GM21526 (cell line): ENCODE results near the gene POPDC2.

Source experiments
- ATAC-seq: cut with Tn5 transposase; IDR thresholded peaks from one replicate; pipeline ENCODE4 v1.9.1; 2021; ENCODE audit warnings: moderate library complexity; ENCODE audit not compliant: unreplicated experiment, low FRiP score

Gene POPDC2

GRCh38 chr3:119642746-119643473, 17.5 kb downstream of the POPDC2 start:
- no peak for ATAC-seq

DNA sequence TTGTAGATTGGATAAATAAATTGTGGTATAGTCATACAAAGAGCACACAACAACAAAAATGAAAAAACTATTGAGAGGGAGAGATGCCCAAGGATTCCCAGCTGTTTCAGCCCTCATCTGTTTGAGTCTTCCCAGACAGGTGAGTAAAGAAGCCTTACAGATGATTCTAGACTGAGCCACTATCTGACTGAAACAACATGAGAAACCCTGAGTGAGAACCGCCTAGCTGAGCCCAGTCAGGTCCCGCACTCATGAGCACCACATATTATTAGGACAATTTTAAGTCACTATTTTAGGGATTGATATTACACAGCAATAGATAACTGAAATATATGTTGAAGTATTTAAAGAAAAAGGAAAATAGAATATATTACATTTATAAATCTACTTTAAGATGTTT, 19.0 kb downstream of the POPDC2 start:
- ATAC-seq, result no peak

- no peak for ATAC-seq
These were observed 20.7 kb downstream of the POPDC2 start for GRCh38 chr3:119639494-119640350.

GRCh38 chr3:119637679-119638477, 22.5 kb downstream of the POPDC2 start:
- peak; percentile 39 for ATAC-seq

DNA sequence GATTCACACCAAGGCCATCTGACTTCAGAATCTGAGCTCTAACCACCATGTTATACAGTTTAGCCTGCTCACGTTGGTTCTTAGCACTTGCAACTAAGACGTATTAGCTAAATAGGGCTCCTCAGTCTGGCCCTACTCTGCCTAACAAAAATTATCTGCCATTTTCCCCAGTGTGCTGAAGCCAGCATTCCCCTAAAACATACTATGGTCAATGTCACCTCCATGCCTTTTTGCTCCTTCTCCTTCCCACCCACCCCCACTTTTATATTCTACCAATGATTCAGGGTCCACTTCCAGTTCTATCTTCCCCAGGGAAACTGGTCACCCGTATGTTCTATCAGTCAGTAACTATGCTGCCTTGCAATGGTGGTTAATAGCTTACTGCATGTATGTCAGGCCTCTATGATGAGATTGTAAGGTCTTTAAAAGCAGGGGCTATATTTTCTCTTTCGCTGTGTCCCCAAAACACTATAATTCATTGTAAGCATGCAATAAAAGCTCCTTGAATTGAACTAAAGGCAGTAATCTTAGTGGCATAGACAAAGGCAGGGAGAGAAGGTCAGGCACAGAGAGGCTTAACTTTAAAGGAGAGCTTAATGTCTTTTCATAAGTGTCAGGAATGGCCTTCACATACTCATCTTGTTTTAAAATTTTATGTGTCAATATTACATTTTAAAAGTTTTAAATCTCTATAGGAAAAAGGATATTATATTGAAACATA, 23.3 kb downstream of the POPDC2 start:
- ATAC-seq, result no peak

- no peak for ATAC-seq
These were observed 24.1 kb downstream of the POPDC2 start for GRCh38 chr3:119636249-119636648.

- ATAC-seq, result no peak
These were observed 24.7 kb downstream of the POPDC2 start for GRCh38 chr3:119635719-119636118.

- ATAC-seq, result no peak
These were observed 27.6 kb downstream of the POPDC2 start for GRCh38 chr3:119632829-119633228.

DNA sequence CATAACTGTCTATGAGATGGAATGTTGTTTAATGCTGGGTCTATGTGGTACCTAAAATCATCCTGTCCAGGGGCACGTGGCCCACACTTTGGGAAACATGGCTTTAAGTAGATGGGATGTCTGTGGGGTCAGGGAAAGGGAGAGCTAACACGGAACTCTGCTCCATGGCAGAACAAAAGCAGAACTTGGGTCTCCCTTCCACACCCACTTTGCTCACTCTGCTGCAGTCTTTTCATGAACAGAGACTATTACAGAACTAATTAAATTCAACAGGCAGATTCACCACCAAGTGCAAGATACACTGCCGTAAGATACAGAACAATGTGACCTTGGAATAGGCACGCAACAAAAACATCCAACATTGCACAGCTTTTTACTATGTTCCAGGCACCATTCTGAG, 28.2 kb downstream of the POPDC2 start:
- no peak for ATAC-seq

- ATAC-seq, result no peak
These were observed 28.9 kb downstream of the POPDC2 start for GRCh38 chr3:119631516-119631915.

GRCh38 chr3:119630880-119631329, 29.5 kb downstream of the POPDC2 start:
- no peak for ATAC-seq

DNA sequence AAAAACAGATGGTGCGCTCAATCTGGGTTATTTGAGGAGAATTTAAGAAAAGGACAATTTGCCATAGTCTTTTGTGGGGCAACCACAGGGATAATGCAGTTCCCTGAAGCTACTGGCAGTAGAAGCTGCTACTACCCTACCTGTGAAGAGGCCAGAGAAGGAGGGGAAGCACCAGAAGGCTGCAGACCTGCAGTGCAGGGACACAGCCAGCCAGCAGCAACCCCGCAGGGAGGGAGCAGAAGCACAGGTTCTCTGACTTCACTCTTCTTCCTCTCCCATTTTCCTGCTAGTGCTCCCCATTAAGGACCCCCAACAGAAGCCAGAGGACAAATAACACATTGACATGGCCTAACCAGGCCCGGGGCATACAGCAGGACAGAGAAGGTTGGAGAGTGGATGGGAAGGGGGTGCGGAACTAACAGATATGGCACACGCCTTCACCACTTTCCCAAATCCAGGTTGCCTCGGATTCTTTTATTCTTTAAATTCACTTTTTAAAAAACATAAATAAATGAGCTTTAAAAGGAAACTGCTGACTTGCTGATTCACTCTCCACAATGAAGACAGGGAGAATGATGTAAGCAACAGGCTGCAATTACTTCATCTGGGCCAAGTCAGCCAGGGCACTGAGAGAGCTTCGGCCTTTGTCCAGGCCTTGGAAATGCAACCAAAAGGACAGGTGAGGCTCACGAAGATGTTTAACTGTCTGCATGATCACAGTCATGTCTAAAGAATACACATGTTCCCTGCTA, 30.1 kb downstream of the POPDC2 start:
- no peak for ATAC-seq

GRCh38 chr3:119628816-119629445, 31.5 kb downstream of the POPDC2 start:
- peak; percentile 21 for ATAC-seq

DNA sequence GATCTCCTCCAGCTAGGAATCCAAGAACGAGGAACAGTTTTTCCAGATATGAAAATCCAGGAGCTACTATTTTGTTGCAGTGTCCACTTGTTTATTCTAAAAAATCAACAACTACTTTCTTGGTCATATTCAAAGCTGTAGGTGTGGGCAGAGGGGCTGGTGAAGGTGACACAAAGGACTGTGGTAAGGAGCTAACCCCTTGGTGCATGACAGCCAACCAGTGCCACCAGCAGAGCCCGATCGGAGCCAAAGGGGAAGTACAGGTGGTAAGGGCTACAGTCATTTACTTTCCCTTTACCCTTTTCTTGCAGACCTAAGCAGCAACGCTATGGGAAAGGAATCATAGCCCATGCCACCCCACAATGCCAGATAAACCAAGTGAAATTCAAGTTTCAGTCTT, 32.0 kb downstream of the POPDC2 start:
- ATAC-seq, result peak; percentile 51

GRCh38 chr3:119627461-119627860, 32.9 kb downstream of the POPDC2 start:
- no peak for ATAC-seq

GRCh38 chr3:119626196-119626595, 34.2 kb downstream of the POPDC2 start:
- ATAC-seq, result no peak

DNA sequence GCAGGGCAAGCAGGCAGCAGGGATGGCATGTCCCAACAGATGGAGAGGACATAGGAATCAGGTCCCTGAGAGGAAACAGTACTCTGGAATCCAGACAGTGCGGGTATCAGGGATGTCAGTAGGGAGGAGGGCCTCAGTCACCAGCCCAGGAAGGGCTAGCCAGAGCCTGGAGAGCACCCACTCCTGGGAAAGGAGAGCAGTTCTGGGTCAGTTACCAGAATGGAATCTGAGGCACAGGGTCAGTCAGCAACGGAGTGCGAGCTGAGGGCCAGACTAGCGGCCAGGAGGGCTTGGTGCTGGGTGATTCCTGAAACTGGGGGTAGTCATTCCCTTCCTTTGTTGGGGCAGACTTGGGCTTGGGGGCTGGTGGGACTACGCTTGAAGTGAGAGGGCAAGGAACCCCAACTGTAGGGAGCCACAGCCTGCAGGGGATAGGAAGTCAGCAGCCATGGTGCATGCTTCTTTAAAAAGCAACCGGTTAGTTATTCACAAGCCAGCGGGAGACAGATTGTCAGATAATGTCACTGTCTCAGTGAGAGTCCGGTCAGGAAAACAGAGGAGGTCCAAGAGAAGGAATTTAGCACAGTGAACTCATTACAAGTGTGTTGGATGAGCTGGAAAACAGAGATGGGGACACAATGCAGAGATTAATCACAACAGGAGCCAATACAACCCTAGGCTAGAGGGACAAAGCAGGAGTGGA, 34.8 kb downstream of the POPDC2 start:
- ATAC-seq, result no peak

GRCh38 chr3:119624002-119624720, 36.2 kb downstream of the POPDC2 start:
- ATAC-seq, result no peak
